ENCODE results near the gene COL26A1. TPM values are rescaled to one million over a fixed set of nuclear protein-coding genes. Genes with fewer than 3 reads are reported as not detected.

COL26A1 gene
- total RNA-seq, 1 donor from 2014 or later, result 0.58 TPM

GRCh38 chr7:101538596-101539459, 176.2 kb downstream of the COL26A1 start:
- TF ChIP-seq CTCF (IDR thresholded peaks at IDR 0.05), result peak; percentile 91
- no peak overlapping the region for H3K27ac ChIP-seq
- DNase-seq (peak; percentile 81), ATAC-seq (peak; percentile 71)
- no peaks in the 10 kb centered on the region for H3K9me3 ChIP-seq
- no peak overlapping the region for H3K4me3 ChIP-seq
- H3K4me1 ChIP-seq, result peaks cover 3% of the 10 kb centered on the region
- intact Hi-C loops (cut with DNase I), result no loop called here
- no peaks in the 10 kb centered on the region for H3K36me3 ChIP-seq
- no peaks in the 10 kb centered on the region for H3K27me3 ChIP-seq

- ATAC-seq (no peak), DNase-seq (no peak)
- no peak overlapping the region for H3K27ac ChIP-seq
- H3K4me3 ChIP-seq, result no peak overlapping the region
- intact Hi-C loops (cut with DNase I), result loop anchor here (5.0 kb wide), 1 partner anchor 733 kb away; no protein-coding TSS in a partner anchor
- no peak for TF ChIP-seq CTCF (IDR thresholded peaks at IDR 0.05)
- H3K9me3 ChIP-seq, result no peaks in the 10 kb centered on the region
- no peaks in the 10 kb centered on the region for H3K36me3 ChIP-seq
- H3K4me1 ChIP-seq, result peaks cover 3% of the 10 kb centered on the region
- H3K27me3 ChIP-seq, result no peaks in the 10 kb centered on the region
Measured at GRCh38 chr7:101539784-101540183, 177.1 kb downstream of the COL26A1 start.

GRCh38 chr7:101542527-101543241, 180.0 kb downstream of the COL26A1 start:
- Histone ChIP-seq H3K36me3 (no peaks in the 10 kb centered on the region), H3K4me1 (no peaks in the 10 kb centered on the region), H3K27me3 (no peaks in the 10 kb centered on the region), H3K9me3 (no peaks in the 10 kb centered on the region), H3K4me3 (no peak overlapping the region), H3K27ac (no peak overlapping the region)
- ATAC-seq, result peak; percentile 74
- intact Hi-C loops (cut with DNase I), result loop anchor here (5.0 kb wide), 1 partner anchor 730 kb away; no protein-coding TSS in a partner anchor
- TF ChIP-seq CTCF (IDR thresholded peaks at IDR 0.05), result peak; percentile 92
- no peak for DNase-seq

- no peaks in the 10 kb centered on the region for H3K9me3 ChIP-seq
- no peaks in the 10 kb centered on the region for H3K36me3 ChIP-seq
- no peak overlapping the region for H3K4me3 ChIP-seq
- no peak overlapping the region for H3K27ac ChIP-seq
- DNase-seq, result no peak
- no peaks in the 10 kb centered on the region for H3K27me3 ChIP-seq
- ATAC-seq, result no peak
- H3K4me1 ChIP-seq, result no peaks in the 10 kb centered on the region
- intact Hi-C loops (cut with DNase I), result loop anchor here (5.0 kb wide), 1 partner anchor 729 kb away; no protein-coding TSS in a partner anchor
- TF ChIP-seq CTCF (IDR thresholded peaks at IDR 0.05), result no peak
Measured at GRCh38 chr7:101543242-101543766, 180.6 kb downstream of the COL26A1 start.

- H3K27me3 ChIP-seq, result no peaks in the 10 kb centered on the region
- H3K27ac ChIP-seq, result no peak overlapping the region
- DNase-seq (no peak), ATAC-seq (no peak)
- H3K9me3 ChIP-seq, result no peaks in the 10 kb centered on the region
- intact Hi-C loops (cut with DNase I), result loop anchor here (5.0 kb wide), 1 partner anchor 728 kb away; no protein-coding TSS in a partner anchor
- H3K36me3 ChIP-seq, result no peaks in the 10 kb centered on the region
- no peak overlapping the region for H3K4me3 ChIP-seq
- TF ChIP-seq CTCF (IDR thresholded peaks at IDR 0.05), result no peak
- no peaks in the 10 kb centered on the region for H3K4me1 ChIP-seq
Measured at GRCh38 chr7:101543846-101544245, 181.2 kb downstream of the COL26A1 start.
